ENCODE results near the gene WFDC5.

GRCh38 chr20:45118028-45118427 is 3.1 kb upstream of the WFDC5 start:
- TF ChIP-seq, protein P1, sequence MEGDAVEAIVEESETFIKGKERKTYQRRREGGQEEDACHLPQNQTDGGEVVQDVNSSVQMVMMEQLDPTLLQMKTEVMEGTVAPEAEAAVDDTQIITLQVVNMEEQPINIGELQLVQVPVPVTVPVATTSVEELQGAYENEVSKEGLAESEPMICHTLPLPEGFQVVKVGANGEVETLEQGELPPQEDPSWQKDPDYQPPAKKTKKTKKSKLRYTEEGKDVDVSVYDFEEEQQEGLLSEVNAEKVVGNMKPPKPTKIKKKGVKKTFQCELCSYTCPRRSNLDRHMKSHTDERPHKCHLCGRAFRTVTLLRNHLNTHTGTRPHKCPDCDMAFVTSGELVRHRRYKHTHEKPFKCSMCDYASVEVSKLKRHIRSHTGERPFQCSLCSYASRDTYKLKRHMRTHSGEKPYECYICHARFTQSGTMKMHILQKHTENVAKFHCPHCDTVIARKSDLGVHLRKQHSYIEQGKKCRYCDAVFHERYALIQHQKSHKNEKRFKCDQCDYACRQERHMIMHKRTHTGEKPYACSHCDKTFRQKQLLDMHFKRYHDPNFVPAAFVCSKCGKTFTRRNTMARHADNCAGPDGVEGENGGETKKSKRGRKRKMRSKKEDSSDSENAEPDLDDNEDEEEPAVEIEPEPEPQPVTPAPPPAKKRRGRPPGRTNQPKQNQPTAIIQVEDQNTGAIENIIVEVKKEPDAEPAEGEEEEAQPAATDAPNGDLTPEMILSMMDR (IDR thresholded peaks at IDR 0.05), result no peak; the same call in 1 of the 2 replicates
- TF ChIP-seq ZFX (IDR thresholded peaks at IDR 0.05; ENCODE audit: borderline replicate concordance), result no peak
